Medulla oblongata (tissue), 1 donor: ENCODE measurements around the gene AMDHD2.
"Not testable (repeated sequence)": the region's sequence is repeated elsewhere in the genome, so short reads cannot be mapped to it uniquely, and the experiment has no call there.

ENCODE experiments used
- DNase-seq: peaks from one replicate; pipeline ENCODE4 v3.0.0-alpha.2; 2015; ENCODE audit errors: extremely low spot score

The AMDHD2 gene, protein sequence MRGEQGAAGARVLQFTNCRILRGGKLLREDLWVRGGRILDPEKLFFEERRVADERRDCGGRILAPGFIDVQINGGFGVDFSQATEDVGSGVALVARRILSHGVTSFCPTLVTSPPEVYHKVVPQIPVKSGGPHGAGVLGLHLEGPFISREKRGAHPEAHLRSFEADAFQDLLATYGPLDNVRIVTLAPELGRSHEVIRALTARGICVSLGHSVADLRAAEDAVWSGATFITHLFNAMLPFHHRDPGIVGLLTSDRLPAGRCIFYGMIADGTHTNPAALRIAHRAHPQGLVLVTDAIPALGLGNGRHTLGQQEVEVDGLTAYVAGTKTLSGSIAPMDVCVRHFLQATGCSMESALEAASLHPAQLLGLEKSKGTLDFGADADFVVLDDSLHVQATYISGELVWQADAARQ

DNA sequence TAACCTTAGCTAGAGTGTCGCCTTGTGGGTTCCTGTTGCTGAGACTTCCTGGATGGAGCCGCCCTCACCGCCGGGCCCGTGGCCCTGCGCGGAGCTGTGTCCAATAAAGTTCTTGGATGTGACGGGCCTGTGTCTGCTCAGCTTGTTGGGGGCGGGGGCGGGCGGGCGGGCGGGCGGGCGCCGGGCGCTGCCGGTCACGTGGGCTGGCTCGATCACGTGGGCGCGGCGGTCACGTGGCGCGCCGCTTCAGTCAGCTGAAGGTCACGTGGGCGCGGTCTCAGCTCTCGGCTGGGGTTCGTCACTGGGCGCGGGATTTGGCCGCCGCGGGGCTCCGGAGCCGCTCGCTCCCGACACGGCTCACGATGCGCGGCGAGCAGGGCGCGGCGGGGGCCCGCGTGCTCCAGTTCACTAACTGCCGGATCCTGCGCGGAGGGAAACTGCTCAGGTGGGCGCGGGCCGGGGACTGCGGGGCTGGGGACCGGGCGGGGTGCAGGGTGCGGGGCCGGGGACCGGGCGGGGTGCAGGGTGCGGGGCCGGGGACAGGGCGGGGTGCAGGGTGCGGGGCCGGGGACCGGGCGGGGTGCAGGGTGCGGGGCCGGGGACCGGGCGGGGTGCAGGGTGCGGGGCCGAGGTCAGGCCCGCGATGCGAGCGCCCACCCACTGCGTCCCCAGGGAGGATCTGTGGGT, at the start of gene AMDHD2:
Gene AMDHD2, plus strand, starts transcription at position 275 of the 687 bp plus-strand sequence. Its CDS starts 88 bp downstream, at position 363.
- DNase-seq: peak; percentile 87

DNA sequence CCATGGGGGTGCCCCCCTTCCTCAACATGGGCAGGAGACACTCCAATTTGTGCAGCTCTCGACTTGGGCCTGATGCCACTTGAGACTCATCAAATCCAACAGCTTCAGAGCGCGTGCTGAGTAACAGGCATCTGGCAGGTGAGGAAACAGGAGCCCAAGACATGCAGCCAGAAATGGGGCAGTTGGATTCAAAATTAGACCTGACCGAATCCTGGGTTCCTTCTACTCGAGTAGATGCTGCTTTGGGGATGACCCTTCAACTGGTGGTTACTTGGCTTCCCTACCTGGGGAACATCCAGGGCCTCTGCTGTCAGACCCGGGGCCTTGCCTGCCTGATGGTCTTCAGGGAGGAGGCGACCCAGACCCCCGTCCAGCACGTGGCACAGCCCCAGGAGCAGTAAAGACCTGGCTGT, 49.6 kb upstream of the AMDHD2 start:
- no peak for DNase-seq

DNA sequence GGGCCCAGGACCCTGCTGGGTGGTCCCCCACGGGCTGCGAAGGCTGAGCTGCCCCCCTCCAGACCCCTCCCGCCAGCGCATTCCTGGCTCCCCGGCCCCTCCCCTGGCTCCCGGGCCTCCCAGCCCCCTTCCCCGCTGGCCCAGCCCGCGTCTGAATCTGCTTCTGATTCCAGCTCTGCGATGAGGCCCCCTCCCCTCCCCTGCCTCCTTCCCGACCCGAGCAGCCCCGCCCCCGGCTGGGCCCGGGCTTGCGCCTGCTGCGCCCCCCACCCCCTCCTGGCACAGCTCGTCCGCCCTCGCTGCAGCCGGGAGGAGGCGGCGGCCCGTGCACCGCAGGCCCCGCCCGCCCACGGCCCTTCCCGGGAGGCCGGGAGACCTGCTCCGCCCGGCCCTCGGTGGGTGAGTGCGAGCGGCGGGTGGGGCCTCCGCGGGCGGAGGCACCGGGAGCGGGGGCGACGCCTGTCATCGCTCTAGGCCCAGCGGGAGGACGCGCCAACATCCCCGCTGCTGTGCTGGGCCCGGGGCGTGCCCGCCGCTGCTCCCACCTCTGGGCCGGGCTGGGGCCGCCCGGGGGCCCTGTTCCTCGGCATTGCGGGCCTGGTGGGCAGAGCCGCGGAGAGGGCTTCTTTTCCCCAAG, 49.0 kb upstream of the AMDHD2 start, which contains the start of gene NTN3:
Gene NTN3, plus strand, starts transcription at position 282 of the 637 bp plus-strand sequence. CDS start 405 bp downstream, outside the sequence.
- no peak for DNase-seq

DNA sequence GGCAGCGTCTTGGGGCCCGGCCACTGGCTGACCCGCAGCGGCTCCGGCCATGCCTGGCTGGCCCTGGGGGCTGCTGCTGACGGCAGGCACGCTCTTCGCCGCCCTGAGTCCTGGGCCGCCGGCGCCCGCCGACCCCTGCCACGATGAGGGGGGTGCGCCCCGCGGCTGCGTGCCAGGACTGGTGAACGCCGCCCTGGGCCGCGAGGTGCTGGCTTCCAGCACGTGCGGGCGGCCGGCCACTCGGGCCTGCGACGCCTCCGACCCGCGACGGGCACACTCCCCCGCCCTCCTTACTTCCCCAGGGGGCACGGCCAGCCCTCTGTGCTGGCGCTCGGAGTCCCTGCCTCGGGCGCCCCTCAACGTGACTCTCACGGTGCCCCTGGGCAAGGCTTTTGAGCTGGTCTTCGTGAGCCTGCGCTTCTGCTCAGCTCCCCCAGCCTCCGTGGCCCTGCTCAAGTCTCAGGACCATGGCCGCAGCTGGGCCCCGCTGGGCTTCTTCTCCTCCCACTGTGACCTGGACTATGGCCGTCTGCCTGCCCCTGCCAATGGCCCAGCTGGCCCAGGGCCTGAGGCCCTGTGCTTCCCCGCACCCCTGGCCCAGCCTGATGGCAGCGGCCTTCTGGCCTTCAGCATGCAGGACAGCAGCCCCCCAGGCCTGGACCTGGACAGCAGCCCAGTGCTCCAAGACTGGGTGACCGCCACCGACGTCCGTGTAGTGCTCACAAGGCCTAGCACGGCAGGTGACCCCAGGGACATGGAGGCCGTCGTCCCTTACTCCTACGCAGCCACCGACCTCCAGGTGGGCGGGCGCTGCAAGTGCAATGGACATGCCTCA, 48.3 kb upstream of the AMDHD2 start:
- no peak for DNase-seq

DNA sequence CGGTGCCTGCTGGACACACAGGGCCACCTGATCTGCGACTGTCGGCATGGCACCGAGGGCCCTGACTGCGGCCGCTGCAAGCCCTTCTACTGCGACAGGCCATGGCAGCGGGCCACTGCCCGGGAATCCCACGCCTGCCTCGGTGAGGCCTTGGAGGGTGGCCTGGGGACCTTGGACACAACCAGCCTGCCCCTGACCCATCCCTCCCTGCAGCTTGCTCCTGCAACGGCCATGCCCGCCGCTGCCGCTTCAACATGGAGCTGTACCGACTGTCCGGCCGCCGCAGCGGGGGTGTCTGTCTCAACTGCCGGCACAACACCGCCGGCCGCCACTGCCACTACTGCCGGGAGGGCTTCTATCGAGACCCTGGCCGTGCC, 47.7 kb upstream of the AMDHD2 start:
- DNase-seq: no peak

DNA sequence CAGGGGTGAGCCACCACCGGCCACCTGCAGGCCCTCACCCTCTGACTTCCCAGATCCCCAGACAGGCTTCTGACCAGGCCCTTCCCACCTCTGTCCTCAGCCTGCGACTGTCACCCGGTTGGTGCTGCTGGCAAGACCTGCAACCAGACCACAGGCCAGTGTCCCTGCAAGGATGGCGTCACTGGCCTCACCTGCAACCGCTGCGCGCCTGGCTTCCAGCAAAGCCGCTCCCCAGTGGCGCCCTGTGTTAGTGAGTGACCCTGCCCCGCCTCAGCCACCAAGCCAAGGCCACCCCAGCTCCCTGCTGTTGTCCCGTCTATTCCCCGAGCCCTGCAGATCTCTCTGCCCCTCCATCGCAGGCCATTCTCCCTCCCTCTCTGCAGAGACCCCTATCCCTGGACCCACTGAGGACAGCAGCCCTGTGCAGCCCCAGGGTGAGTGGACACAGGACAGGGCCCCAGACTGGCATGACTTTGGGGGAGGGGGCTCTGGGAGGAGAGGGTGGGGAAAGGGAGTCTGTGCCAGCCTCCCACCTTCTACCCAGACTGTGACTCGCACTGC, 47.2 kb upstream of the AMDHD2 start:
- no peak for DNase-seq

DNA sequence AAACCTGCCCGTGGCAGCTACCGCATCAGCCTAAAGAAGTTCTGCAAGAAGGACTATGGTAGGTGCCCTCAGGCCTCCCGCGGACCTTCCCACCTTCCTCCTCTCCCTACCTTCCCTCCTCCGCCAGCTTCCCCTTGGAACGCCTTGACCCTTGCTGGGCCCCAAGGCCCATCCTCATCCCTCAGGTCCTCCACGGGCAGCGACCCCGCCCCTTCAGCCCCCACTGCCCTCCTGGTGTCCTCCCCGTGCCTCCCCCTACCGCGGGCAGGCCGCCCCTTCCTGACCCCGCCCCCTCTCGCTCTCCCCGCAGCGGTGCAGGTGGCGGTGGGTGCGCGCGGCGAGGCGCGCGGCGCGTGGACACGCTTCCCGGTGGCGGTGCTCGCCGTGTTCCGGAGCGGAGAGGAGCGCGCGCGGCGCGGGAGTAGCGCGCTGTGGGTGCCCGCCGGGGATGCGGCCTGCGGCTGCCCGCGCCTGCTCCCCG, 46.7 kb upstream of the AMDHD2 start:
- DNase-seq: no peak

DNA sequence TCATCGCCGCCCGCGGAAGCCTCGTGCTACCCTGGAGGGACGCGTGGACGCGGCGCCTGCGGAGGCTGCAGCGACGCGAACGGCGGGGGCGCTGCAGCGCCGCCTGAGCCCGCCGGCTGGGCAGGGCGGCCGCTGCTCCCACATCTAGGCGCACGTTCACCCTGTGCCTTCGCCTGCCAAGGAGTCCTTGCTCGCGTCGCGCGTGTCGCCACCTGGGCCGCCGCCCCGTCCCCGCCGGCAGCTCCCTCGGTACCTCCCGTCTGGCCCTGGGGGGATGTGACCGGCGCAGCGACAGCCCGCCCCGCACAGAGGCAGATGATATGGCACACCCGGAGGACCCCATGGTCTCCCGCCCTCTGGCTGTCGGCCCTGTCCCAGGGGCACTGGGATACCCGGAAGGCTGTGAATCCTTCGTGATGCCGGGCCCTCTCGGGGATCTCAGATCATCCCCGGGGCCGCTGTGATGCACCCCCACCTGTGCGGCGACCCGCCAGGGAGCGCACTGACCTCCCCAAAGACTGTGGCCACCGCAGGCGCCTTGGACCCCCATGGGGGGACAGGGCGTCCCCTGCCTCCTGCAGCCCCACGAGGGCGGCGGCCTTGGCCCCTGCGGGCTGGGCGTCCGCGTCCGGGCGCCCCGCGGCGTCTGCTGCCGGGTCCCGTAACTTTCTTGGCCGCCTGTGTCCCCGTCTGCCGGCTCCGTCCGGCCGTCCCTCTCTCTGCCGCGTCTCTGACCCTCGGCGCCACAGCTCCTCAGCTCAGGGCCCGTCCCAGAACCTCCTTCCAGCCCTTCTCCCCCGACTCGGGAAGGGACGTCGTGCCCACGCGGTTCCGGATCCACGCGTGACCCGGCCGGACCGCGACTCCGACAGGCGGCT, 45.9 kb upstream of the AMDHD2 start:
- DNase-seq: peak; percentile 59

DNA sequence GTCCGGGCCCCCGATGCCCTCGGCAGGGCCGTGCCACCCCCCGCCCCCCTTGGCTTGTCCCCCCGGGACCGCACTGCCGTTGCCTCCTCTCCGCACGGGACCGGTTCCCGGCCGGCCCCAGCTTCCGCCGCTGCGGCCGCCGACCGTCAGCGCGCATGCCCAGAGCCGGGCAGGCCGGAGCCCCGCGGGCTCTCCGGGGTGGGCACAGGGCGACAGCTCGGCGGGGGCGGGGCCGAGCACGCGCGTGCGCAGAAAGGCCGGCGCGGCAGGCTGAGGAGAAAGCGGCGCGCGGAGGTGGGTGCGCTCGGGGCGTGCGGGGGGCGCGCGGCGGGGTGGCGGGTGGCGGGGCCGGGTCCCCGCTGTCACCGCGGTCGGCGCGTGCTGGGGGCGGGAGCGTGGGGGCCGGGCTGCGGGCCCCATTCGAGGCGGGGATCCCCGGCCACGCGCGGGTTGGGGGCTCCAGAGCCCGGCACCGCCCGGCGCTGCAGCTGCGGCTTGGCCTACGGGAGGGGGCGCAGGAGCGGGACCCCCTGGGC, 45.2 kb upstream of the AMDHD2 start, which contains the start of gene TBC1D24:
Gene TBC1D24, plus strand, starts transcription at position 251 of the 536 bp plus-strand sequence. CDS start 21,022 bp downstream, outside the sequence.
- DNase-seq: peak; percentile 91

DNA sequence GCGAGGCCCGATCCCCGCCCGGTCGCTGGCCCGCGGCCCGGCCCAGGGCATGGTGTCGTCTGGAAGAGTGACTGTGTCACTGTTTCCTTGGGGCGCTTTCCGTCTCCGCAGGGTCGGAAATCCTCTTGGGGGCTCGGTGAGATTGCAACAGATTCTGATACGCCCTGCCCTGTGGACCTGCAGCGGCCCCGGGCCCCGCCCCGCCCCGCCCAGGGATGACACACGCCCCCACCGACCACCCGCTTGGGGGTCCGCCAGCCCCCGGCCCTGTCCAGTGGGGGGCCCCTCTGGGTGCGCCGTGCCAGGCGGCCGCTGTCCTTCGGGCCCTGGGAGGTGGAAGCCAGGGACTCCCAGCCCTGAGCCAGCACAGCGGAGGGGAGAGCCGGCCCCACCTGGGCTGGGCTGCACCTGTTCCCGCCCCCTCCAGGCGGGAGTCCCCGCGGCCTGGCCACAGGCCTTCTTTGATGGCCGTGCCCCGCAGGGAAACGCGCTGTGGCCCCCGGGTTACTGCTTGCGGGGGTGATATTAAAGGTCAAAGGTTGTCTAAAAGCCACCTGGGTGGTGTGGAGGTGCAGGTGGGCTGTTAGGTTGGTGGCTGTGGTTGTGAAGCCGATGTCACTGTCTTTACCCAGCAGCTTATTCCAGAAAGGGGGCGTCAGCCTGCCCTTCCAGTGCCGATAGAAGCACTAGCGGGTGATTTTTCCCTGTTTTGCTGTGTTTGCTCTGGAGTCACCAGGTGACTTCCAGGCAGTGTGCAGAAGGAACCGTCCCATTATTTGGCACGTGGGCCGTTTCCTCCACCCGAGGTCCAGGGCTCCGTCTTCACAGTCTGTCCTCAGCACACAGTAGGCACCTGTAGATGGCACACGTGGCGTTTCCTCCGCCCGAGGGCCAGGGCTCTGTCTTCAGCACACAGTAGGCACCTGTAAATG, 44.5 kb upstream of the AMDHD2 start:
- no peak for DNase-seq

DNA sequence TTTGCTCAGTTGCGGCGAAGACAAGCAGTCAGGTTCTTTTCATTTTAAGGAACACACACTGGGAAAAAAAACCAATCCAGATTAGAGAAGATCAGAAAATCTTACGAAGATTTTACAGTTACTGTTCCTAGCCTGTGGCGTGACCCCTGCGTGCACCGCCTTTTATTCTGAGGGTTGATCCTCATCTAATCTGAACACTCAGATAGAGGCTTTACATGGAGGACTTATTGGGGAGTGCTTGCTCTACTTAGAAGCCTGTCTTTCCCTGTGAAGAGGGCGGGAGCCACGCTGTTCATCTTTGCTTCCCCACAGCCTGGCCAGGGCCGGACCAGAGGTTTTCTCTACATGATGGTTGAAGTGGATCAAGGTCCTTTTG, 43.8 kb upstream of the AMDHD2 start:
- no peak for DNase-seq

DNA sequence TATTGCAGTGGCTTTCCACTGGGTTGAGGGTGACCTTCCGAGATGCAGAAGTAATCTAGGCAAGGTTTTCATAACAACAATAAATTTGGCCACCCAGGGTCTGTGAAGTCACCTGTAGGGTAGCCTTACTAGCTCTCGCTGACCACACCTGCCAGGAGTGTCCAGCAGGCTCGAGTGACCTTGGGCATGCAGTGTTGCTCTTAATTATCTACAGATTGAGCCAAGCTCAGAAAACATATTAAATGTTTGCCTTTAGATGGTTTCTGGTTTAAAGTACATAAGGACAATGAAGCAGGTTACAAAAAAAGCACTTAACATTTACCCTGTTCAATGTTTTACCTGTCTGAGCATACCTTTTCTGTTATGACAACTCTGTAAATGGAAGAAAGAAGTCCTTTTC, 43.4 kb upstream of the AMDHD2 start:
- no peak for DNase-seq

DNA sequence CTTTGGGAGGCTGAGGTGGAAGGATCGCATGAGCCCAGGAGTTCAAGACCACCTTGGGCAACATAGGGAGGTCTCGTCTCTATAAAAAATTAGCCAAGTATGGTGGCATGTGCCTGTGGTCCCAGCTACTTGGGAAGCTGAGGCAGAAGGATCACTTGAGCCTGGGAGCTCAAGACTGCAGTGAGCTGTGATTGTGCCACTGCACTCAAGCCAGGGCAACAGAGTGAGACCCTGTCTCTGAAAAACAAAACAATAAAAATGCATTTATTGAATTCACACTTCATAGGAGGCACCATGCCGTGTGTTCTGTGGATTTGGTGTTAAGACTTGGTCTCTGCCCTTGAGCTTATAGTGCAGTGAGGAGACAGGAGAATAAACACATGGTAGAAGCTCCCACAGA, 42.8 kb upstream of the AMDHD2 start:
- no peak for DNase-seq

DNA sequence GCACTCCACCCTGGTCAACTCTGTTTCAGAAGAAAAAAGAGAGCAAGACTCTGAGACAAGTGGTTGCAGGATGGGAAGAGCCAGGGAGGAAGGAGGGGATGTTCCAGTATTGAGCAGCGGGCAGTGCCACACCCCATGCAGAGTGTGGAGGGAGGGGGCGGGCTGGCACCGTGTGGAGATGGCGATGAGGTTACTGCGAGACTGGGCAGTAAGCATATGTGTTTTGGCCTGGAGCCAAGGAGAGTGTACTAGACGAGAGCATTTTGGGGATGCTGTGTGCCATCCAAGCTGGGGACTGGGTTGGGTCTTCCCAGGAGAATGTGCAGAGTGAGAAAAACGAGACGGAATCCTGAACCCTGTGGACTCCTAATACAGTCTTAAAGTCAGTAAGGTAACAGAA, 41.9 kb upstream of the AMDHD2 start:
- DNase-seq: no peak

DNA sequence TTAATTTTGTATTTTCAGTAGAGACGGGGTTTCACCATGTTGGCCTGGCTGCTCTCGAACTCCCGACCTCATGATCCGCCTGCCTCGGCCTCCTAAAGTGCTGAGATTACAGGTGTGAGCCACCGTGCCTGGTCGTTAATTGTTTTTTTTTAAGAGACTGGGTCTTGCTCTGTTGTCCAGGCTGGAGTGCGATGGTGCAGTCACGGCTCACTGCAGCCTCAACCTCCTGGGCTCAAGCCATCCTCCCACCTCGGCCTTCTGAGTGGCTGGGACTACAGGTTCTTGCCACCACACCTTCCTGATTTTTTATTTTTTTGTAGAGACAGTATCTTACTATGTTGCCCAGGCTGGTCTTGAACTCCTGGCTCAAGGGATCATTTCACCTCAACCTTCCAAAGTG, 40.2 kb upstream of the AMDHD2 start:
- not testable (repeated sequence) for DNase-seq

DNA sequence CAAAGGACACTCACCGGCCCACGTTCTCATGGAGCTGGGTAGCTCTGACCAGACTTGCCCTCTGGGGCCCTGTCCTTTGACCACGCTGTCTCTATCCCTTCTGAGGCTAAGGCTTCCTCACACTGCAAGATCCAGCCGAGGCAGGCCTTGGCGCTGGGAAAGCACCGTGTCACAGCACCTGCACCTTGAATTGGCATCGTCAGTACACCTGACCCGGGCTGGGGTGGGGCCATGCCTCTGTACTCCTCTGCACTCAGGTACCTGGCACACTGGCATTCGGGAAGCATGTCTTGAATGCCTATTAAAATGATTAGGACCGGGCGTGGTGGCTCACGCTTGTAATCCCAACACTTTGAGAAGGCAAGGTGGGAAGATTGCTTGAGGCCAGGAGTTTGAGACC, 39.2 kb upstream of the AMDHD2 start:
- no peak for DNase-seq

DNA sequence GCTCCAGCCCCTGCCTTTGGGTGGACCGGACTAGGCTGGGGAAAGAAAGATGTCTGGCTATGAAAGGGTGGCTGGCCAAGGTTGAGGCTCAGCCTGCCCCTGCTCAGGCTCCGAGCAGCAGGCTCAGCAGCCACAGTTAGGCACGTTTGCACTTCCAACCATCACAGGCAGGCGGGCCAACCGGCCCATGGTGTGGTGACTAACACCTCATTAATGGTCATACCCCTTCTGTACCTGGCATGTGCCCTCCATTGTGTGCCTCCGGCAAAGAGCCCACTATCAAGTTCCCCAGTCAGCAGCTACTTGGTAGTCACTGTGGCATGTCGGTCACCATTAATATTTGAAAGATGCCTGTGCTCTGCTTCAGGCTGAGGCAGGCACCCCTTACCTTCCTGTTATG, 38.5 kb upstream of the AMDHD2 start:
- no peak for DNase-seq

DNA sequence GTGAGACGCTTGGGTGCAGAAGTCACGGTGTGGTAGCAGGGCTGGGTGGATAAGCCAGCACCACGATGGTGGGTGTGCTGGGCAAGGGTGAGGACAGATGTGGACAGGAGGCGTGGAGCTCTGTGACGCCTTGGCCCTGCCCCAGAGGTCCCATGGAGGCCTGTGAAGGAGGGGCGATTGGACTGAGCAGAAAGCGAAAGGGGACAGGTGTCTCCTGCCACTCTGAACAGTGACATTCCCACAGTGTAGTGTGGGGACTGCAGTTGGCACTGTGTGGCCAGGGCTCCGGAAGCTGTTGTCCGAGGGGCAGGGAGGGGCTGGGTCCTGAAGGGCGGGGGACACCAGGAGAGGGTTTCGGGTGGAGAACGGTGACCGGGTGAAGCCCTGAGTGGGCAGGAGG, 37.9 kb upstream of the AMDHD2 start:
- no peak for DNase-seq
